IPS DF 6.9 (cell line): Measurements from ENCODE around the gene PHLDB3.
"Not testable (repeated sequence)": the region's sequence is repeated elsewhere in the genome, so short reads cannot be mapped to it uniquely, and the experiment has no call there.

Experiments used
- DNase-seq: peaks from one replicate; pipeline ENCODE4 v3.0.0-alpha.2; 2013; ENCODE audit warnings: low read depth, low spot score
- H3K27ac ChIP-seq: one replicate; pipeline ENCODE4 v1.5.1; 2013; ENCODE audit warnings: low read length, control low read depth
- H3K27me3 ChIP-seq: 2 replicates; pipeline ENCODE4 v1.6.1; 2013; ENCODE audit warnings: mild to moderate bottlenecking, low read length; ENCODE audit not compliant: control insufficient read depth, insufficient read depth
- H3K36me3 ChIP-seq: 2 replicates; pipeline ENCODE4 v1.6.1; 2013; ENCODE audit warnings: low read length; ENCODE audit not compliant: control insufficient read depth, insufficient read depth
- H3K4me1 ChIP-seq: 2 replicates; pipeline ENCODE4 v1.6.1; 2013; ENCODE audit warnings: low read length; ENCODE audit not compliant: control insufficient read depth, insufficient read depth
- H3K4me3 ChIP-seq: 2 replicates; pipeline ENCODE4 v1.5.1; 2013; ENCODE audit warnings: mild to moderate bottlenecking, low read length
- H3K9me3 ChIP-seq: 2 replicates; pipeline ENCODE4 v1.6.1; 2013; ENCODE audit warnings: low read length, inconsistent platforms; ENCODE audit not compliant: control insufficient read depth, insufficient read depth
- WGBS: extraction: QIAGEN DNeasy Blood & Tissue Kit; methylation state at CpG from one replicate; pipeline ENCODE4 v1.1.7; 2013; ENCODE audit warnings: mixed read lengths, missing lambda C conversion rate; ENCODE audit not compliant: insufficient read length, insufficient coverage; 5-methylcytosine and 5-hydroxymethylcytosine counted together

Gene PHLDB3

GRCh38 chr19:43504426-43505185 is at the start of gene PHLDB3:
Gene PHLDB3 (minus strand): TSS chr19:43504746. CDS start chr19:43504118, 628 bp downstream.
- no CpG with 5 or more reads among the region's 42 CpGs for WGBS
- Histone ChIP-seq H3K27ac (no peak within 1 kb of the TSS), H3K27me3 (peaks cover 3% of the 10 kb centered on the region; the same call in 1 of the 2 replicates), H3K4me1 (0 out of 2 replicates have a peak, but pooled peaks cover 4% of the 10 kb centered on the region), H3K4me3 (peak within 1 kb of the TSS; percentile 74), H3K36me3 (no peaks in the 10 kb centered on the region), H3K9me3 (no peaks in the 10 kb centered on the region)
- no peak for DNase-seq

GRCh38 chr19:43553656-43554055 is 49.1 kb upstream of the PHLDB3 start:
- H3K9me3 ChIP-seq, result no peaks in the 10 kb centered on the region
- DNase-seq, result no peak
- H3K36me3 ChIP-seq, result peaks cover 10% of the 10 kb centered on the region; the same call in 1 of the 2 replicates
- no peaks in the 10 kb centered on the region for H3K27me3 ChIP-seq
- no peaks in the 10 kb centered on the region for H3K4me1 ChIP-seq
- no CpG with 5 or more reads among the region's 4 CpGs for WGBS
- no peak overlapping the region for H3K27ac ChIP-seq
- no peak overlapping the region for H3K4me3 ChIP-seq

GRCh38 chr19:43552616-43553015 is 48.1 kb upstream of the PHLDB3 start:
- H3K36me3 ChIP-seq, result peaks cover 10% of the 10 kb centered on the region; the same call in 1 of the 2 replicates
- WGBS, result no CpG with 5 or more reads among the region's 3 CpGs

GRCh38 chr19:43552198-43552450 is 47.6 kb upstream of the PHLDB3 start:
- H3K36me3 ChIP-seq, result peaks cover 10% of the 10 kb centered on the region; the same call in 1 of the 2 replicates
- H3K4me3 ChIP-seq, result no peak overlapping the region
- DNase-seq, result no peak
- no CpG with 5 or more reads among the region's 3 CpGs for WGBS
- no peak overlapping the region for H3K27ac ChIP-seq
- no peaks in the 10 kb centered on the region for H3K4me1 ChIP-seq
- no peaks in the 10 kb centered on the region for H3K9me3 ChIP-seq
- no peaks in the 10 kb centered on the region for H3K27me3 ChIP-seq

More at GRCh38 chr19:43552616-43553015, 48.1 kb upstream of the PHLDB3 start:
- no peak for DNase-seq
- no peaks in the 10 kb centered on the region for H3K9me3 ChIP-seq
- H3K27ac ChIP-seq, result no peak overlapping the region
- H3K27me3 ChIP-seq, result no peaks in the 10 kb centered on the region
- H3K4me3 ChIP-seq, result no peak overlapping the region
- no peaks in the 10 kb centered on the region for H3K4me1 ChIP-seq

GRCh38 chr19:43551399-43552197 is 47.1 kb upstream of the PHLDB3 start:
- peaks cover 12% of the 10 kb centered on the region; the same call in 1 of the 2 replicates for H3K36me3 ChIP-seq
- no CpG with 5 or more reads among the region's 23 CpGs for WGBS
- H3K27ac ChIP-seq, result no peak overlapping the region
- no peaks in the 10 kb centered on the region for H3K9me3 ChIP-seq
- H3K4me1 ChIP-seq, result no peaks in the 10 kb centered on the region
- no peak overlapping the region for H3K4me3 ChIP-seq
- DNase-seq, result no peak
- no peaks in the 10 kb centered on the region for H3K27me3 ChIP-seq

GRCh38 chr19:43548706-43549105 is 44.2 kb upstream of the PHLDB3 start:
- no peak overlapping the region for H3K27ac ChIP-seq
- no peak overlapping the region for H3K4me3 ChIP-seq
- WGBS, result no CpG with 5 or more reads among the region's 2 CpGs
- H3K9me3 ChIP-seq, result no peaks in the 10 kb centered on the region
- no peaks in the 10 kb centered on the region for H3K27me3 ChIP-seq
- peaks cover 13% of the 10 kb centered on the region; the same call in 1 of the 2 replicates for H3K36me3 ChIP-seq
- H3K4me1 ChIP-seq, result no peaks in the 10 kb centered on the region
- DNase-seq, result no peak

GRCh38 chr19:43547926-43548325 is 43.4 kb upstream of the PHLDB3 start:
- not testable (repeated sequence) for H3K27ac ChIP-seq, H3K27me3 ChIP-seq, H3K4me1 ChIP-seq, DNase-seq, H3K9me3 ChIP-seq, H3K4me3 ChIP-seq
- peaks cover 13% of the 10 kb centered on the region; the same call in 1 of the 2 replicates for H3K36me3 ChIP-seq
- no CpG with 5 or more reads among the region's 24 CpGs for WGBS

- DNase-seq, result no peak
- Histone ChIP-seq H3K36me3 (peaks cover 16% of the 10 kb centered on the region), H3K4me1 (no peaks in the 10 kb centered on the region), H3K27me3 (no peaks in the 10 kb centered on the region), H3K4me3 (no peak overlapping the region), H3K27ac (no peak overlapping the region), H3K9me3 (no peaks in the 10 kb centered on the region)
- no CpG with 5 or more reads among the region's 3 CpGs for WGBS
These were observed 42.0 kb upstream of the PHLDB3 start for GRCh38 chr19:43546581-43546980.

GRCh38 chr19:43545981-43546380 is 41.4 kb upstream of the PHLDB3 start:
- DNase-seq, result no peak

GRCh38 chr19:43545276-43545675 is 40.7 kb upstream of the PHLDB3 start:
- Histone ChIP-seq H3K27ac (no peak overlapping the region), H3K4me1 (no peaks in the 10 kb centered on the region), H3K36me3 (peaks cover 12% of the 10 kb centered on the region), H3K9me3 (no peaks in the 10 kb centered on the region), H3K27me3 (no peaks in the 10 kb centered on the region), H3K4me3 (no peak overlapping the region)
- DNase-seq, result no peak
- no CpG with 5 or more reads among the region's 5 CpGs for WGBS

More at GRCh38 chr19:43545981-43546380, 41.4 kb upstream of the PHLDB3 start:
- H3K36me3 ChIP-seq, result peaks cover 12% of the 10 kb centered on the region
- H3K9me3 ChIP-seq, result no peaks in the 10 kb centered on the region
- H3K4me1 ChIP-seq, result no peaks in the 10 kb centered on the region
- H3K27ac ChIP-seq, result no peak overlapping the region
- no peak overlapping the region for H3K4me3 ChIP-seq
- H3K27me3 ChIP-seq, result no peaks in the 10 kb centered on the region
- WGBS, result no CpG with 5 or more reads among the region's 2 CpGs
